Thoracic aorta (tissue), 2 donors: ENCODE data around the gene DIS3L2. TPM values are rescaled to one million over a fixed set of nuclear protein-coding genes. Genes with fewer than 3 reads are reported as not detected.

Source experiments
- ATAC-seq: fragments of 150-250 bp; one replicate; pipeline ENCODE4 v1.8.0; 2017; ENCODE audit warnings: low read depth; ENCODE audit not compliant: insufficient number of reproducible peaks, low FRiP score
- DNase-seq: peaks from one replicate; pipeline ENCODE4 v3.0.0-alpha.2; 2020; ENCODE audit warnings: low spot score
- H3K27ac ChIP-seq, 2 donors: fragments of 200-600 bp; sonication (generic); 1 replicate in 1 of 2; 2 replicates in 1 of 2; pipeline ENCODE4 v1.5.1; 2016; ENCODE audit warnings: mild to moderate bottlenecking in 2 of 2, moderate library complexity in 2 of 2
- H3K27me3 ChIP-seq: fragments of 200-600 bp; sonication (generic); replicated peaks from 2 replicates; pipeline ENCODE4 v1.6.0; 2016; ENCODE audit warnings: mild to moderate bottlenecking; ENCODE audit not compliant: insufficient read depth
- H3K36me3 ChIP-seq: fragments of 200-600 bp; sonication (generic); one replicate; pipeline ENCODE4 v1.5.1; 2016
- H3K4me1 ChIP-seq, 2 donors: fragments of 200-600 bp; sonication (generic); 1 replicate in 1 of 2; 2 replicates in 1 of 2; pipeline versions ENCODE4 v1.5.1 to v1.6.0; 2016; ENCODE audit warnings: low read depth in 2 of 2, mild to moderate bottlenecking in 1 of 2; ENCODE audit not compliant: control insufficient read depth in 1 of 2
- H3K4me3 ChIP-seq: fragments of 200-600 bp; sonication (generic); 2 replicates; pipeline ENCODE4 v1.5.1; 2016; ENCODE audit warnings: mild to moderate bottlenecking
- H3K9me3 ChIP-seq: fragments of 200-600 bp; sonication (generic); 2 replicates; pipeline ENCODE4 v1.5.1; 2016
- CTCF ChIP-seq: fragments of 200-600 bp; sonication (generic); IDR thresholded peaks from one replicate; pipeline ENCODE4 v1.5.1; 2019; ENCODE audit warnings: antibody characterized with exemption
- total RNA-seq, 2 donors: library from RNA; depleted of rRNA; stranded (reverse); fragments of >200 nt; gene quantifications; one replicate each; pipeline versions ENCODE4 v1.1.0 to v1.2.3, GENCODE V29; 2016

DIS3L2 gene
- total RNA-seq, 2 donors from 2014 or later, result 26.4 to 32.5 TPM

- ATAC-seq, result no peak
- H3K36me3 ChIP-seq, result peaks cover 14% of the 10 kb centered on the region
- no peaks in the 10 kb centered on the region for H3K27me3 ChIP-seq
- H3K27ac ChIP-seq, result no peak overlapping the region
- H3K4me3 ChIP-seq, result no peak overlapping the region
- H3K9me3 ChIP-seq, result no peaks in the 10 kb centered on the region
- no peak for TF ChIP-seq CTCF
- DNase-seq, result no peak
- no peaks in the 10 kb centered on the region for H3K4me1 ChIP-seq
Observed at GRCh38 chr2:232026910-232027309, 65.4 kb downstream of the DIS3L2 start.

DNA sequence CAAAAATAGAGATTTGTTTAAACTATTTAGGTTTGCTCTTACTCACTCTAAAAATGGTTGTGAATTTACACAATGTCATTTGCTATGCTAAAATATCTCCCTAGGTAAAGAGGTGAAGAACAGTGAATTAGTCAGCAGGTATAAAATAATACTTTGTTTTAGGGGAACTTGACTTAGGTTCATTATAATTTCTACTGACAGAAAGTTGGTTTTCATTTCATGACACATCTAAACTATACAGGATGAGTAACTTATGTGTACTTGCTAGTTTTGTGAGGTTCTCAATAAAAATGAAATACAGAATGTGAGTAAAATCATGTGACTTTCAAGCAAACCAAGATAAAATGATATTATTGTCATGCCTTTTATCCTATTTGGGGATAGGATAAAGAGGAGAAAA is 66.0 kb downstream of the DIS3L2 start:
- TF ChIP-seq CTCF, result no peak
- DNase-seq, result no peak

GRCh38 chr2:232028071-232028470 is 66.6 kb downstream of the DIS3L2 start:
- no peaks in the 10 kb centered on the region for H3K4me1 ChIP-seq
- peaks cover 7% of the 10 kb centered on the region for H3K36me3 ChIP-seq
- no peak overlapping the region for H3K4me3 ChIP-seq
- no peak for TF ChIP-seq CTCF
- no peak overlapping the region for H3K27ac ChIP-seq
- no peaks in the 10 kb centered on the region for H3K9me3 ChIP-seq
- DNase-seq, result no peak
- no peaks in the 10 kb centered on the region for H3K27me3 ChIP-seq
- no peak for ATAC-seq

More for the DNA sequence above, 66.0 kb downstream of the DIS3L2 start:
- no peak for ATAC-seq
- H3K27ac ChIP-seq, result no peak overlapping the region
- no peaks in the 10 kb centered on the region for H3K9me3 ChIP-seq
- peaks cover 10% of the 10 kb centered on the region for H3K36me3 ChIP-seq
- H3K4me3 ChIP-seq, result no peak overlapping the region
- no peaks in the 10 kb centered on the region for H3K4me1 ChIP-seq
- no peaks in the 10 kb centered on the region for H3K27me3 ChIP-seq

- peaks cover 7% of the 10 kb centered on the region for H3K36me3 ChIP-seq
- H3K27me3 ChIP-seq, result no peaks in the 10 kb centered on the region
- ATAC-seq (no peak), DNase-seq (no peak)
- no peaks in the 10 kb centered on the region for H3K9me3 ChIP-seq
- TF ChIP-seq CTCF, result no peak
- no peaks in the 10 kb centered on the region for H3K4me1 ChIP-seq
- H3K4me3 ChIP-seq, result no peak overlapping the region
- no peak overlapping the region for H3K27ac ChIP-seq
Observed at GRCh38 chr2:232028631-232029030, 67.1 kb downstream of the DIS3L2 start.

DNA sequence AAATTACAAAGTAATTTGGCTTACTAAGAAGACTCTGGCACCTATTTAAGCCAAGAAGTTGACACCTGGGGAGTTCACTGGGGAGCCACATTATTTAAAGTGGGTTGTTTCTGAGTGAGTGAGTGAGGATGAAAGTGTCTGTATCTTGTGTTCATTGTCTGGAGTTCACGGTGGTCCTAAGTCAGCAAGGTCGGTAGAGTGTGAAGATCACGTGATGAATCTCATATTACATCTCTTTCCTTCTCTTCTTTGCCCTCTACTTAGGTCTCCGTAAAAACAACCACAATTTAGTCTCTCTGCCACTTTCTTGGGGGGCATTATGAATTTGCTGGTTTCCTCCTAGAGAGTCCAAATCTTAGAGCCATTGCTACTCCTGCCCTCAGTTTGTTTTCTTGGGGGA is 67.8 kb downstream of the DIS3L2 start:
- Histone ChIP-seq H3K4me1 (no peaks in the 10 kb centered on the region), H3K4me3 (no peak overlapping the region), H3K36me3 (peaks cover 6% of the 10 kb centered on the region), H3K27ac (no peak overlapping the region), H3K27me3 (no peaks in the 10 kb centered on the region), H3K9me3 (no peaks in the 10 kb centered on the region)
- ATAC-seq (no peak), DNase-seq (no peak)
- TF ChIP-seq CTCF, result no peak
